ENCODE results near the gene CCR5. TPM values are rescaled to one million over a fixed set of nuclear protein-coding genes. Genes with fewer than 3 reads are reported as not detected.

CCR5 gene
- polyA plus RNA-seq, 3 donors, result 1.2 to 3.6 (median 3.1) TPM

- H3K4me3 Mint-ChIP-seq, result no peak overlapping the region
- Histone ChIP-seq H3K4me3 (replicated peaks in 1 of 3; ENCODE audit: low read depth in 2 of 3, low read length in 3 of 3) (no peak overlapping the region), H4K20me1 (ENCODE audit: insufficient read depth, low read length) (no peaks in the 10 kb centered on the region), H3K27me3 (ENCODE audit: control insufficient read depth in 2 of 2, insufficient read depth in 2 of 2, low read length in 2 of 2) (no peaks in the 10 kb centered on the region), H3K4me1 (ENCODE audit: control insufficient read depth in 1 of 2, insufficient read depth in 2 of 2, low read length in 2 of 2) (peaks cover 12 to 24% of the 10 kb centered on the region in 2 donors), H2AFZ (ENCODE audit: insufficient read depth, low read depth, low read length, poor library complexity, severe bottlenecking) (no peak overlapping the region), H3K9me3 (replicated peaks in 1 of 2; ENCODE audit: control insufficient read depth in 1 of 2, insufficient read depth in 1 of 2, low read length in 2 of 2) (no peaks in the 10 kb centered on the region), H3K4me2 (replicated peaks; ENCODE audit: extremely low read depth, low read length, poor library complexity, severe bottlenecking) (no peak overlapping the region), H3K79me2 (ENCODE audit: insufficient read depth, low read length) (peaks cover 3% of the 10 kb centered on the region), H3K27ac (ENCODE audit: low read depth in 1 of 2, low read length in 2 of 2) (no peak overlapping the region), H3K36me3 (replicated peaks in 1 of 2; ENCODE audit: control insufficient read depth in 1 of 2, insufficient read depth in 2 of 2, low read length in 2 of 2) (peaks cover 6 to 9% of the 10 kb centered on the region in 2 donors), H3K9ac (ENCODE audit: insufficient read depth, low read length, poor library complexity, severe bottlenecking) (no peak overlapping the region)
- intact Hi-C loops (cut with micrococcal nuclease), result no loop called here
- no CpG with 5 or more reads among the region's 3 CpGs for WGBS (ENCODE audit: insufficient coverage)
- H3K27ac Mint-ChIP-seq, result peak overlapping the region in 1 of 7 donors; percentile 28
- no peaks in the 10 kb centered on the region for H3K9me3 Mint-ChIP-seq
- peaks cover 0 to 2% (median 0%) of the 10 kb centered on the region in 3 donors for H3K27me3 Mint-ChIP-seq (ENCODE audit: low read depth in 3 of 3)
- peaks cover 21 to 23% of the 10 kb centered on the region in 2 donors for H3K36me3 Mint-ChIP-seq
- no peak for TF ChIP-seq CTCF (IDR thresholded peaks at IDR 0.05)
- H3K4me1 Mint-ChIP-seq, result peaks cover 50% of the 10 kb centered on the region
- no peak for DNase-seq
Observed at GRCh38 chr3:46412786-46413298, 42.1 kb downstream of the CCR5 start.

GRCh38 chr3:46413951-46414350 lies 43.2 kb downstream of the CCR5 start:
- H3K4me1 ChIP-seq (ENCODE audit: control insufficient read depth in 1 of 2, insufficient read depth in 2 of 2, low read length in 2 of 2), result peaks cover 6 to 13% of the 10 kb centered on the region in 2 donors
- H3K9me3 ChIP-seq (replicated peaks in 1 of 2; ENCODE audit: control insufficient read depth in 1 of 2, insufficient read depth in 1 of 2, low read length in 2 of 2), result no peaks in the 10 kb centered on the region
- H4K20me1 ChIP-seq (ENCODE audit: insufficient read depth, low read length), result no peaks in the 10 kb centered on the region
- no peak for DNase-seq
- H3K4me2 ChIP-seq (replicated peaks; ENCODE audit: extremely low read depth, low read length, poor library complexity, severe bottlenecking), result no peak overlapping the region
- Mint-ChIP-seq H3K4me3 (no peak overlapping the region), H3K27me3 (ENCODE audit: low read depth in 3 of 3) (peaks cover 0 to 2% (median 0%) of the 10 kb centered on the region in 3 donors), H3K4me1 (peaks cover 39% of the 10 kb centered on the region), H3K27ac (peak overlapping the region in 1 of 7 donors; percentile 58), H3K36me3 (peaks cover 12% of the 10 kb centered on the region in 2 donors), H3K9me3 (no peaks in the 10 kb centered on the region)
- 80% methylated on average over 1 of the region's 5 CpGs for WGBS (ENCODE audit: insufficient coverage)
- peaks cover 3% of the 10 kb centered on the region in 2 donors for H3K36me3 ChIP-seq (replicated peaks in 1 of 2; ENCODE audit: control insufficient read depth in 1 of 2, insufficient read depth in 2 of 2, low read length in 2 of 2)
- H3K27ac ChIP-seq (ENCODE audit: low read depth in 1 of 2, low read length in 2 of 2), result no peak overlapping the region
- H3K9ac ChIP-seq (ENCODE audit: insufficient read depth, low read length, poor library complexity, severe bottlenecking), result no peak overlapping the region
- H3K27me3 ChIP-seq (ENCODE audit: control insufficient read depth in 2 of 2, insufficient read depth in 2 of 2, low read length in 2 of 2), result no peaks in the 10 kb centered on the region
- no peak overlapping the region for H2AFZ ChIP-seq (ENCODE audit: insufficient read depth, low read depth, low read length, poor library complexity, severe bottlenecking)
- H3K4me3 ChIP-seq (replicated peaks in 1 of 3; ENCODE audit: low read depth in 2 of 3, low read length in 3 of 3), result no peak overlapping the region
- intact Hi-C loops (cut with micrococcal nuclease), result no loop called here
- no peaks in the 10 kb centered on the region for H3K79me2 ChIP-seq (ENCODE audit: insufficient read depth, low read length)
- no peak for TF ChIP-seq CTCF (IDR thresholded peaks at IDR 0.05)

All from CD14-positive monocyte (primary cell).